ENCODE data around the gene GALNT14.

Gene GALNT14

DNA sequence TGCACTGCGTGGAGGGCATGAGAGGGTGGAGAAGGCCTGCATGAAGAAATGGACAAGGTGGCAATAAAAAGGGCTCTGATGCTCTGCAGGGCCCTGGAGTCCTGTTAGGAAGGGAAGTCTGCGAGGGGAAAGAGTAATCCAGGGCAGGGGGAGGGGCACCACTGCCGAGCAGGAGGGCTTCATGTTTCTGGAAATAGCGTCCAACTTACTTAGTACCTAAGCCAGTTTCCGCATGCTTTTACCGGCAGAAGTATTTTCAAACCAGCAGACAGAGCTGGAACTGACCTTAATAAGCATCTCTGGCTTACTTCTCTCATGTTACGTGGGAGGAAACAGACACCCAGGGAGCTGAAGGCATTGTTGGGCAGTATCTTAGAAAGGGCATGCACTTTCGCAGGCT, 156.7 kb downstream of the GALNT14 start:
- H3K27me3 ChIP-seq (ENCODE audit: control insufficient read depth, insufficient read depth, low read length) = no peaks in the 10 kb centered on the region
- no peaks in the 10 kb centered on the region for H3K9me3 ChIP-seq (ENCODE audit: control insufficient read depth, insufficient read depth, low read length)
- H3K27ac ChIP-seq (ENCODE audit: low read length) = no peak overlapping the region
- H3K4me3 ChIP-seq (ENCODE audit: low read length) = no peak overlapping the region
- no CpG with 5 or more reads among the region's 8 CpGs for WGBS (ENCODE audit: insufficient coverage, insufficient read length)
- H3K36me3 ChIP-seq (ENCODE audit: control insufficient read depth, insufficient read depth, low read length) = no peaks in the 10 kb centered on the region
- H3K4me1 ChIP-seq (ENCODE audit: control insufficient read depth, insufficient read depth, low read length) = no peaks in the 10 kb centered on the region
- no peak for DNase-seq (ENCODE audit: low read depth, low spot score)

- Histone ChIP-seq H3K4me1 (ENCODE audit: control insufficient read depth, insufficient read depth, low read length) (no peaks in the 10 kb centered on the region), H3K36me3 (ENCODE audit: control insufficient read depth, insufficient read depth, low read length) (no peaks in the 10 kb centered on the region), H3K27me3 (ENCODE audit: control insufficient read depth, insufficient read depth, low read length) (no peaks in the 10 kb centered on the region), H3K27ac (ENCODE audit: low read length) (no peak overlapping the region), H3K4me3 (ENCODE audit: low read length) (no peak overlapping the region), H3K9me3 (ENCODE audit: control insufficient read depth, insufficient read depth, low read length) (no peaks in the 10 kb centered on the region)
- WGBS (ENCODE audit: insufficient coverage, insufficient read length) = no CpG with 5 or more reads among the region's 3 CpGs
- DNase-seq (ENCODE audit: low read depth, low spot score) = no peak
Observed at GRCh38 chr2:30981096-30981495, 157.1 kb downstream of the GALNT14 start.

- H3K4me1 ChIP-seq (ENCODE audit: control insufficient read depth, insufficient read depth, low read length) = no peaks in the 10 kb centered on the region
- no CpG with 5 or more reads among the region's 6 CpGs for WGBS (ENCODE audit: insufficient coverage, insufficient read length)
- no peaks in the 10 kb centered on the region for H3K27me3 ChIP-seq (ENCODE audit: control insufficient read depth, insufficient read depth, low read length)
- no peak for DNase-seq (ENCODE audit: low read depth, low spot score)
- H3K36me3 ChIP-seq (ENCODE audit: control insufficient read depth, insufficient read depth, low read length) = no peaks in the 10 kb centered on the region
- no peak overlapping the region for H3K4me3 ChIP-seq (ENCODE audit: low read length)
- no peak overlapping the region for H3K27ac ChIP-seq (ENCODE audit: low read length)
- H3K9me3 ChIP-seq (ENCODE audit: control insufficient read depth, insufficient read depth, low read length) = no peaks in the 10 kb centered on the region
Observed at GRCh38 chr2:30979822-30980245, 158.4 kb downstream of the GALNT14 start.

GRCh38 chr2:30978854-30979253, 159.4 kb downstream of the GALNT14 start:
- H3K27ac ChIP-seq (ENCODE audit: low read length) = no peak overlapping the region
- H3K4me3 ChIP-seq (ENCODE audit: low read length) = no peak overlapping the region
- no peaks in the 10 kb centered on the region for H3K4me1 ChIP-seq (ENCODE audit: control insufficient read depth, insufficient read depth, low read length)
- no peaks in the 10 kb centered on the region for H3K27me3 ChIP-seq (ENCODE audit: control insufficient read depth, insufficient read depth, low read length)
- no peaks in the 10 kb centered on the region for H3K36me3 ChIP-seq (ENCODE audit: control insufficient read depth, insufficient read depth, low read length)
- no peak for DNase-seq (ENCODE audit: low read depth, low spot score)
- no CpG with 5 or more reads among the region's 6 CpGs for WGBS (ENCODE audit: insufficient coverage, insufficient read length)
- no peaks in the 10 kb centered on the region for H3K9me3 ChIP-seq (ENCODE audit: control insufficient read depth, insufficient read depth, low read length)

GRCh38 chr2:30978044-30978443, 160.2 kb downstream of the GALNT14 start:
- Histone ChIP-seq H3K27me3 (ENCODE audit: control insufficient read depth, insufficient read depth, low read length) (no peaks in the 10 kb centered on the region), H3K36me3 (ENCODE audit: control insufficient read depth, insufficient read depth, low read length) (no peaks in the 10 kb centered on the region), H3K4me3 (ENCODE audit: low read length) (no peak overlapping the region), H3K4me1 (ENCODE audit: control insufficient read depth, insufficient read depth, low read length) (no peaks in the 10 kb centered on the region), H3K9me3 (ENCODE audit: control insufficient read depth, insufficient read depth, low read length) (no peaks in the 10 kb centered on the region), H3K27ac (ENCODE audit: low read length) (no peak overlapping the region)
- DNase-seq (ENCODE audit: low read depth, low spot score) = no peak
- WGBS (ENCODE audit: insufficient coverage, insufficient read length) = no CpG with 5 or more reads among the region's 5 CpGs

GRCh38 chr2:30975156-30975555, 163.1 kb downstream of the GALNT14 start:
- Histone ChIP-seq H3K36me3 (ENCODE audit: control insufficient read depth, insufficient read depth, low read length) (no peaks in the 10 kb centered on the region), H3K4me3 (ENCODE audit: low read length) (no peak overlapping the region), H3K4me1 (ENCODE audit: control insufficient read depth, insufficient read depth, low read length) (no peaks in the 10 kb centered on the region), H3K27me3 (ENCODE audit: control insufficient read depth, insufficient read depth, low read length) (no peaks in the 10 kb centered on the region), H3K27ac (ENCODE audit: low read length) (no peak overlapping the region), H3K9me3 (ENCODE audit: control insufficient read depth, insufficient read depth, low read length) (no peaks in the 10 kb centered on the region)
- WGBS (ENCODE audit: insufficient coverage, insufficient read length) = no CpG with 5 or more reads among the region's 3 CpGs
- no peak for DNase-seq (ENCODE audit: low read depth, low spot score)

- WGBS (ENCODE audit: insufficient coverage, insufficient read length) = no CpG with 5 or more reads among the region's 5 CpGs
- DNase-seq (ENCODE audit: low read depth, low spot score) = no peak
- Histone ChIP-seq H3K4me1 (ENCODE audit: control insufficient read depth, insufficient read depth, low read length) (no peaks in the 10 kb centered on the region), H3K4me3 (ENCODE audit: low read length) (no peak overlapping the region), H3K27me3 (ENCODE audit: control insufficient read depth, insufficient read depth, low read length) (no peaks in the 10 kb centered on the region), H3K27ac (ENCODE audit: low read length) (no peak overlapping the region), H3K36me3 (ENCODE audit: control insufficient read depth, insufficient read depth, low read length) (no peaks in the 10 kb centered on the region), H3K9me3 (ENCODE audit: control insufficient read depth, insufficient read depth, low read length) (no peaks in the 10 kb centered on the region)
Observed at GRCh38 chr2:30974554-30974953, 163.7 kb downstream of the GALNT14 start.

- H3K4me1 ChIP-seq (ENCODE audit: control insufficient read depth, insufficient read depth, low read length) = no peaks in the 10 kb centered on the region
- no peaks in the 10 kb centered on the region for H3K36me3 ChIP-seq (ENCODE audit: control insufficient read depth, insufficient read depth, low read length)
- no peak overlapping the region for H3K27ac ChIP-seq (ENCODE audit: low read length)
- H3K27me3 ChIP-seq (ENCODE audit: control insufficient read depth, insufficient read depth, low read length) = no peaks in the 10 kb centered on the region
- no peaks in the 10 kb centered on the region for H3K9me3 ChIP-seq (ENCODE audit: control insufficient read depth, insufficient read depth, low read length)
- H3K4me3 ChIP-seq (ENCODE audit: low read length) = no peak overlapping the region
- no CpG with 5 or more reads among the region's 1 CpG for WGBS (ENCODE audit: insufficient coverage, insufficient read length)
- DNase-seq (ENCODE audit: low read depth, low spot score) = no peak
Observed at GRCh38 chr2:30974092-30974491, 164.1 kb downstream of the GALNT14 start.

- no peak overlapping the region for H3K4me3 ChIP-seq (ENCODE audit: low read length)
- H3K27me3 ChIP-seq (ENCODE audit: control insufficient read depth, insufficient read depth, low read length) = no peaks in the 10 kb centered on the region
- H3K9me3 ChIP-seq (ENCODE audit: control insufficient read depth, insufficient read depth, low read length) = no peaks in the 10 kb centered on the region
- no peaks in the 10 kb centered on the region for H3K36me3 ChIP-seq (ENCODE audit: control insufficient read depth, insufficient read depth, low read length)
- no peak for DNase-seq (ENCODE audit: low read depth, low spot score)
- 100% methylated on average over 2 of the region's 19 CpGs for WGBS (ENCODE audit: insufficient coverage, insufficient read length)
- no peak overlapping the region for H3K27ac ChIP-seq (ENCODE audit: low read length)
- no peaks in the 10 kb centered on the region for H3K4me1 ChIP-seq (ENCODE audit: control insufficient read depth, insufficient read depth, low read length)
Observed at GRCh38 chr2:30971231-30972025, 166.8 kb downstream of the GALNT14 start.

- Histone ChIP-seq H3K4me1 (ENCODE audit: control insufficient read depth, insufficient read depth, low read length) (no peaks in the 10 kb centered on the region), H3K36me3 (ENCODE audit: control insufficient read depth, insufficient read depth, low read length) (no peaks in the 10 kb centered on the region), H3K27ac (ENCODE audit: low read length) (no peak overlapping the region), H3K4me3 (ENCODE audit: low read length) (no peak overlapping the region), H3K9me3 (ENCODE audit: control insufficient read depth, insufficient read depth, low read length) (no peaks in the 10 kb centered on the region), H3K27me3 (ENCODE audit: control insufficient read depth, insufficient read depth, low read length) (no peaks in the 10 kb centered on the region)
- no peak for DNase-seq (ENCODE audit: low read depth, low spot score)
- no CpG with 5 or more reads among the region's 4 CpGs for WGBS (ENCODE audit: insufficient coverage, insufficient read length)
Observed at GRCh38 chr2:30968660-30969397, 169.4 kb downstream of the GALNT14 start.

All from iPS DF 6.9 (cell line).